Hindlimb muscle (tissue), 1 donor: ENCODE data around the gene PTGER2. TPM values are rescaled to one million over a fixed set of nuclear protein-coding genes. Genes with fewer than 3 reads are reported as not detected.
A peak's percentile ranks its signal among the peaks of the same experiment; 100 is the strongest.

Experiments
- DNase-seq: peaks from one replicate; pipeline ENCODE4 v3.0.0-alpha.2; 2013
- polyA plus RNA-seq: library from polyadenylated mRNA; unstranded; fragments of 120-200 nt; gene quantifications from one replicate; pipeline ENCODE4 v1.2.1, GENCODE V29; 2013; ENCODE audit not compliant: insufficient read length

The PTGER2 gene
- polyA plus RNA-seq, 1 donor: 1.1 TPM

GRCh38 chr14:52339262-52339661, 25.1 kb downstream of the PTGER2 start:
- DNase-seq: no peak

- no peak for DNase-seq
Measured at GRCh38 chr14:52342849-52343596, 28.9 kb downstream of the PTGER2 start.

GRCh38 chr14:52346778-52347177, 32.7 kb downstream of the PTGER2 start:
- no peak for DNase-seq

- DNase-seq: no peak
Measured at GRCh38 chr14:52348279-52348678, 34.2 kb downstream of the PTGER2 start.

- peak; percentile 43 for DNase-seq
Measured at GRCh38 chr14:52348776-52349175, 34.7 kb downstream of the PTGER2 start.

GRCh38 chr14:52349731-52350130, 35.6 kb downstream of the PTGER2 start:
- DNase-seq: no peak

GRCh38 chr14:52350445-52350844, 36.3 kb downstream of the PTGER2 start:
- DNase-seq: no peak

- peak; percentile 54 for DNase-seq
Measured at GRCh38 chr14:52351233-52352060, 37.3 kb downstream of the PTGER2 start.

- peak; percentile 46 for DNase-seq
Measured at GRCh38 chr14:52352061-52352491, 38.0 kb downstream of the PTGER2 start.

GRCh38 chr14:52352569-52352968, 38.5 kb downstream of the PTGER2 start:
- DNase-seq: no peak

- no peak for DNase-seq
Measured at GRCh38 chr14:52354242-52354641, 40.1 kb downstream of the PTGER2 start.

GRCh38 chr14:52355016-52355431, 40.9 kb downstream of the PTGER2 start:
- DNase-seq: peak; percentile 54

GRCh38 chr14:52355526-52355925, 41.4 kb downstream of the PTGER2 start:
- DNase-seq: no peak

GRCh38 chr14:52356025-52356424, 41.9 kb downstream of the PTGER2 start:
- DNase-seq: no peak

- DNase-seq: no peak
Measured at GRCh38 chr14:52360831-52361230, 46.7 kb downstream of the PTGER2 start.

GRCh38 chr14:52363041-52363704, 49.1 kb downstream of the PTGER2 start:
- DNase-seq: no peak

- no peak for DNase-seq
Measured at GRCh38 chr14:52363961-52364360, 49.8 kb downstream of the PTGER2 start.

GRCh38 chr14:52365071-52365470, 51.0 kb downstream of the PTGER2 start:
- DNase-seq: no peak

GRCh38 chr14:52366796-52367315, 52.7 kb downstream of the PTGER2 start:
- DNase-seq: no peak

GRCh38 chr14:52369305-52369801, 55.2 kb downstream of the PTGER2 start:
- DNase-seq: peak; percentile 44

- DNase-seq: no peak
Measured at GRCh38 chr14:52370406-52370935, 56.4 kb downstream of the PTGER2 start.

GRCh38 chr14:52377940-52378339, 63.8 kb downstream of the PTGER2 start:
- DNase-seq: no peak
